Measurements from ENCODE around the gene PPM1A.

PPM1A gene

DNA sequence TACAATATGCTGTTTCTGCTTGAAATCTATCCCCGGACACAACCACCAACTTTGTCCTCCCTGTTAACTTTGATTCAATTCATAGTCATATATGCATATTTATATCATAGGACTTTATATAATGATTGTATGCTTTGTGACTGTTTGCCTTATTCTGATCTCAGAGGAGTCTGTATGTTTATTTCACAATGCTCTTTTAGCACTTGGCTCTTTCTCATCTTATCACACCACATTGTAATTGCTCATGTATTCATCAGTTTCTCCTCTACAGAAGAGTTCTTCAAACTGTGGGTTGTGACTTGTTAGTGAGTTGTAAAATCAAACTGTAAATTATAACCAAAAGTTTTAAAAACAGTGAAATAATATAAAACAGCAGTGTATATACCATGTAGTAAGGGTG is 21.7 kb upstream of the PPM1A start:
- DNase-seq (ENCODE audit: low spot score) = no peak

DNA sequence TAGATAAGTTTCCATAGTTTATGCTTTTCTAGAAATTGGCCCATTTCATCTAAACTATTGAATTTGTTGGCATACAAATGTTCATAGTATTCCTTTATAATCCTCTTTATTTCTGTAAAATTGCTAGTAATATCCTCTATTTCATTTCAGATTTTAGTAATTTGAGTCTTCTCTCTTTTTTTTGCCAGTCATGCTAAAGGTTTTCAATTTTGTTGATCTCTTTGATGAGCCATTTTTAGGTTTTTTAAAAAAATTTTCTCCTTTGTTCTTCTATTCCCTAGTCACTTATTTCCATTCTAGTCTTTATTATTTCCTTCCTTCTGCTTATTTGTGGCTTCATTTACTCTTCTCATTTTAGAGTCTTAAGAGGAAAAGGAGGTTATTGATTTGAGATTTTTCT is 19.4 kb upstream of the PPM1A start:
- no peak for DNase-seq (ENCODE audit: low spot score)

DNA sequence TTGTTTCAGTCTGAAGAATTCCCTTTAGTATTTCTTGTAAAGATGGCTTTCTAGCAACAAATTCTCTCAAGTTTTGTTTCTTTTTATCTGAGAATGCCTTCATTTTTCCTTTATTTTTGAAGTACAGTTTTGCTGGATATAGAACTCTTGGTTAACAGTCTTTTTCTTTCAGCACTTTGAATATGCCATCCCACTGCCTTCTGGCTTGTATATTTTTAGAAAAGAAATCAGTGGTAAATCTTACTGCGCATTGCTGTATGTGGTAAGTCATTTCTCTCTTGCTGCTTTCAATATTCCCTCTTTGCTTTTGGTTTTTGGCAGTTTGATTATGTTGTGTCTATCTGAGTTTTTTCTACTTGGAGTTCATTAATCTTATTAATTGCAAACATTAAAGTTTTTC is 16.8 kb upstream of the PPM1A start:
- no peak for DNase-seq (ENCODE audit: low spot score)

DNA sequence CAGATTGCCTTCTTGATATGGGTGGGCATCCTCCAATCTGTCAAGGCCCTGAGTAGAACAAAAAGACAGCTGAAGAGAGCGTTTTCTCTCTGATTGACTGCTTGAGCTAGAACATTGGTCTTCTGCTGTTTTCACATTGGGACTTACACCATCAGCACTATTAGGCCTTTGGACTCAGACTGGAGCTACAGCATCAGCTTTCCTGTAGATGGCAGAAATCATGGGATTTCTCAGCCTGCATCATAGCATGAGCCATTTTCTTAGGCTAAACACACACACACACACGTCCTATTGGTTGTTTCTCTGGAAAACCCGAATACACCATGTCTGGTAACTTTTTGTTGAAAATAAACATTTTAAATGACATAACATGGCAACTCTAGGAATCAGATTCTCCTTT is 15.8 kb upstream of the PPM1A start:
- no peak for DNase-seq (ENCODE audit: low spot score)

DNA sequence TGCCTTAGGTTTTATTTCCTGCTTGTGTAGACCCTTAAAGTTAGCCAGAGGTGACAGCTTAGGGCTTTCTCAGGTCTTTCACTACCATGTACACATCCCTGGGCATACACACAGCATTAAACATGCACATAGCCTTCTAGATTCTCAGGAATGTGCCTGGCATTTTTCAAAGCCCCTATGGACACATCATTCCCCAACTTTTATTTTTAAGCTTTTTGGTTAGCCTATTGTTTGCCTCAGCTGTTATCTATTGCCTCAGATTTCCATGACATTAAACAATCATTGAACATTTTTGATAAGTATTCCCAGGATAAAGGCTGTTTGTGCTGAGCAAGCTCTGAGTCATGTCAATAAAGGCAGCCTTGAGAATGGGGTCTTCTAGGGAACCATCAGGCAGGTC is 15.1 kb upstream of the PPM1A start:
- no peak for DNase-seq (ENCODE audit: low spot score)

DNA sequence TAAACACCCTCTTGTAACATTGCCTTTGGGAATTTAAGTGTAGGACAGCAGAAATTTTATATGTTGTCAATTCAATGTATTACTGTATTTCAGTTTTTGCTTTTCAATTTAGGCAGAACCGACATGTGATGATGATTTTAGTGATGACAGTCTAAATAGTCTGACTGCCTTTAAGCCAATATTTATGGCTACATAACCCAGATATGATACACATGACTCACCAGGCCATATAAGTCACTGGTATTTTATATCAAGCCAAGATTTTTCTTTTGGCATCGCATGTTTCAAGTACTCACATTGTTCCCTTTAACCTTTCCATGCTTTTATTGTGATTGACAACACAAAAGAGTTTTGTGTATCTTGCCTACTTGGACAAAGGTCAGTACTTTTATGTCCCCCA is 13.6 kb upstream of the PPM1A start:
- no peak for DNase-seq (ENCODE audit: low spot score)

DNA sequence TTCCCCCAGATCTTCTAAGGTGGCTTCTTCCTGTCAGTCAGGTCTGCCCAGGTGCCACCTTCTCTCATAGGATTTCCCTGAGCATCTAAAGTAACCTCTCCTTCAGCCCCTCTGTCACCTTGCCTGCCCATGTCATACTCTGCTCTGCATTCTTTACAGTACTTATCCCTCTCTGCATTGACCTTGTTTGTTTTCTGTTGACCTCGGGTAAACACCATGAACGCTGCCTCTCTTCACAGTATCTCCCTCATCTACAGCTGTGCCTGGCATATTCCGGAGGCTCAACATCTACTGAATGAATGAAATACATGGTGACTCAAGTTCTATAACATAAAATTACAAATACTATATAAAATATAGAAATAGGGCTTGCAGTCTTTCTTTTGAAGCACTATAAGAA is 10.1 kb upstream of the PPM1A start:
- no peak for DNase-seq (ENCODE audit: low spot score)

DNA sequence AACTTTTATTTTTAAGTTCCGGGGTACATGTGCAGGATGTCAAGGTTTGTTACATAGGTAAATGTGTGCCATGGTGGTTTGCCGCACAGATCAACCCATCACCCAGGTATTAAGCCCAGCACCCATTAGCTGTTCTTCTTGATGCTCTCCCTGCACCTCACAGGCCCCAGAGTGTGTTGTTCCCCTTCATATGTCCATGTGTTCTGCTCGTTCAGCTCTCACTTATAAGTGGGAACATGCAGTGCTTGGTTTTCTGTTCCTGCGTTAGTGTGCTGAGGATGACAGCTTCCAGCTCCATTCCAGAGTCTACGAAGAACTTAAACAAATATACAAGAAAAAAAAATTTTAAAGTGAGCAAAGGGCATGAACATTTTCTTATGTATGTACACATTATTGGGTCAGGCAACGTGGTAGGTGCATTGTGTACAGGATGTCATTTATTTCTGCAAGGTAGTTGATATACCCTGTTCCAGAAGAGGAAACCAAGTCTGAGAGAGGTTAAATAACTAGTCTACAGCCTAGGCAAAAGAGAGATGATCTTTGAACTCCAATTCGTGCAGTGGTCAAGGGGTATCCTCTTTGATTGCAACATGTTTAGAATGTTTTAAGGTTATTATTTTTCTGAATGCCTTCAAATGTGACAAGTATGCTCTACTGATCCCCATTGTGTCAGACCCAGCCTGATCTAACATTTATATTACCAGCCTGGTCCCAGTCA is 8.7 kb upstream of the PPM1A start:
- DNase-seq (ENCODE audit: low spot score) = no peak

DNA sequence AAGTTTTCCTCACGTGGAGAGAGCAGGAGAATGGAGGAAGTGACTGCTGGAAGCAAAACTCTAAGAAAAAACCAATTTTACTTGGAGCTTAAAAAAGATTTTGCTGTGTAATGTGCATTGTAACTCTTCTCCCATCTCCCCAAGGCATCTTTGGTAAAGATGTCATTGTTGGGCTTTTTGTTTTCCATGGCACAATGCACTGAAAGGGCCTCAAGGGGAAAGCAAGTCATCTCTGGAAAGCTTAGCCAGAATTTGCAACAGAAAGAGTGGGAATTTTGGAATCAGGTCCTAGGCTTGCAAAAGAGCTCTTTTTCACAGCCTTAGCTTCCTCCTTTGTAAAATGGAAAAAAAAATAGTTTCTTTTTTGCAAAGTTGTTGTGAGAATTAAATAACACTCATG is 7.9 kb upstream of the PPM1A start:
- no peak for DNase-seq (ENCODE audit: low spot score)

DNA sequence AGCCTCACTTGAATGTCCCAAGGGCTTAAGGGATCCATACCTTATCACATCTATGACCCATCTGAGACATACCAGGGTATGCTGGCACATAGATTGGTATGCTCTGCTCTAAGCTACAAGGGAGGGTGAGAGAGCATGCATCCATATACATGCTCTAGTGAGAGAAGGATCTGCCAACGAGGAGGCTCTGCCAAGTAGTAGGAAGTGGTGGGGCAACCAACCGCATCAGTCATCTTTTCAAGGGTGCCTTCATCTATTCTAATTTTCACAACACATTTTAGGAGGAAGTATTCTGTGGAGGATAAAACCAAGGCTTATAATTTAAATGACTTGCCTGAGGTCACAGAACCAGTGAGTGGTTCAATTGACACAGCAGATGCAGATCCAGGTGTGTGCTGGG is 6.6 kb upstream of the PPM1A start:
- DNase-seq (ENCODE audit: low spot score) = no peak

DNA sequence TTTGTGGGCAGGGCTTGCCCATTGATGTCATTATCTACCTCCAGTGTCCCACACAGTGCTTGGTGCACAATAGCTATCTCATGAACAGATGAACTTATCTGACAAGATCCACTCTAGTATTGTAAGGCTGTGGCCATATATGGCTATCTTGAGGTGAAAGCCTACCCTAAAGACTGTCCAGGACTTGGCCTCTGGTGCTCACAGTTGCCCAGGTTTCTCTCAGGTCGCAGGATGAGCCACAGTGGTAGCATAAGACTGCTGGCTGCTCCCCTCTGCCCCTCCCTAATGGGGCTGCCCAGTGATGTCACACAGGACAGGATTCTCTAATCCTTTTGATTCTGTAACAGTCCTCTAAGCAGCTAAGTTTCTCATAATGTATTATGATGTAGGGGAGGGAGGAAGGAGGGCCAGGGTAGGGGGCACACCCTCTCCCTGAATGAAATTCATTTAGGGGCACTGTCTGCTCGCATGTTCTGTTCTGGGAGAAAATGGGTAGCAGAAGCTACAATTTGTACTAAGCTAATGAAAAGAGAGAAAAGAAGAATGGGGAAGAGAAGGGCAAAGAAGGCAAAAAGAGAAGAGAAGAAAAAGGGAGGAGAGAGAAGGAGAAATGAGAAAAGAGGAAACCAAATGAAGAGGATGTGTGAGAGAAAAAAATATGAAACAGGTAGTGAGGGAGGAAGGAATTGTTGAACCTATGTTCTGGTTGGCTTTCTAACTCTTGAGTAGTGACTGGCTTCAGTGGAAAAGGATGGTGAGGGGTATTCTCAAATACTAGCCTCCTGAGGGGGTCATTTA is 3.4 kb upstream of the PPM1A start:
- DNase-seq (ENCODE audit: low spot score) = no peak

DNA sequence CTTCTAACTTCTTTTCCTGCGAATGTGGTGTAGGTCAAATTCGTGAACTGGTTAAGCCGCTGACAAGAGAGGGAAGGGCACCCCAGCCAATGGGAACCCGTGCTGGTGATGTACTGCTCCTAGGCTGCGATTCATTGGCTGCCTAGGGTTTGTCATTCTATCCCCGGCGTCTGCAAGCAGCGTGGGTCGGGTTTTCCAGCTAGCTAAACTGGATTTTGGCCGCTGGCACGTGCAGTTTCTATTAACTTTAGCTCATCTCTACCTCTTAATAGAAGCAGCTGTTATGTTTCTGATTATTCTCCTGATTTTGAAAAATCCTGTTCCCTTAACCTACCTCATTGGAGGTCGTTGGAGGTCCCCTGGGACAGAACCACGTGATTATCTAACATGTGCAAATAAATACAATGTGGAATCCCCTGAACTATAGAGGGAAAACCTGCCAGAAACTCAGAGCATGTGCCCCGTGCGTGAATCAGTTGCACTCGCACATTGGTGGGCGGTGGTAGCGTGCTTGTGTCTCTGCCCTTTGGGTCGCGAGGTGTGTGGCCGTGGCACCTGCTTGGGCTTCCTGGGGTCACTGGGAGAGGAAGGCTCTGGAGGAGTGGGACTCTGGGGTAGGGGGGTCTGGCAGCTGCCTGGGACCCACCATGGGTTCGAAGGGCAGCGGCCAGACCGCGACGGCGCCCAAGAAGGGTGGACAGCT is 876 bp upstream of the PPM1A start:
- peak; percentile 88 for DNase-seq (ENCODE audit: low spot score)

DNA sequence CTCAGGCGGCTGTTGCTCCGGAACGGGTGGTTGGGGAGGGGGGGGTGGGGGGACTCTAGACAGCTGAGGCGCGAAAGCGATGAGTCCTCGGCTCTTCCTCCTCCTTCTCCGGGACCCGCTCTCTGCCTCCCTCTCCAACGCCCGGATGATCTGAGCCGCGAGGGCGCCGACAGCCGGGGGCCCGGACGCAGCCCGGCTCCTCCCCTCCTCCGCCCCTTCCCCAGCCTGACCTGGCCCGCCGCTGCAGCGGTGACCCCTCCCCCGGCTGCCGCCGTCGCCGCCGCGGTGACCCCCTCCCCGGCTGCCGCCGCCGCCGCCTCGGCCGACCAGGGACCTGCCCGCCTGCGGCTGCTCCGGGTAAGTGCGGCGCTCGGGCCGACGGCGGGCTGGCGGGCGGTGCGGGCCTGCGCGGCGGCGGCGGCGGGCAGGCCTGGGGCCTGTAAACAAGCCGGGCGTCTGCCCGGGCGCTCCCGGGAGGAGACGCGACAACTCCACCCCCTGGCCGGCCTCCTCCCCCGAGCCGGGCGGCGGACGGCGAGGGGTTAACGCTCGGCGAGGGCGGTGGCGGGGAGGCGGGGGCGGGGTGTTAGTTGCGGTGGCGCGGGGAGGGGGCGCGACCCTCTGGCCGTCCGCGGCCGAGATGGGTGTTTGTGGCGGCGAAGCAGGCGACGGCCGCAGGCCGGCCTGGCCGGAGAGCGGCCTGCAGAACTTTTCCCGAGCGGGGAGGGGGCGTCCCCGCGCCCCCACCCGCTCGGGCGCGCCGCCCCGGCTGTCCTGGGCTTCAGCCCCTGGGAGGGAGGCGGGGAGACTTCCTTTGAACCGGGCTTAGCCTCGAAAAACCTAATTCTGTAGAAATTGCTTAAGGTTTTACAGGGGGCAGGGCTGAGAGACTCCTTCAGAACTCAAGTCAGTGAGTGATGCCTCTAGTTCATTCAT is 568 bp downstream of the PPM1A start:
- DNase-seq (ENCODE audit: low spot score) = peak; percentile 83

DNA sequence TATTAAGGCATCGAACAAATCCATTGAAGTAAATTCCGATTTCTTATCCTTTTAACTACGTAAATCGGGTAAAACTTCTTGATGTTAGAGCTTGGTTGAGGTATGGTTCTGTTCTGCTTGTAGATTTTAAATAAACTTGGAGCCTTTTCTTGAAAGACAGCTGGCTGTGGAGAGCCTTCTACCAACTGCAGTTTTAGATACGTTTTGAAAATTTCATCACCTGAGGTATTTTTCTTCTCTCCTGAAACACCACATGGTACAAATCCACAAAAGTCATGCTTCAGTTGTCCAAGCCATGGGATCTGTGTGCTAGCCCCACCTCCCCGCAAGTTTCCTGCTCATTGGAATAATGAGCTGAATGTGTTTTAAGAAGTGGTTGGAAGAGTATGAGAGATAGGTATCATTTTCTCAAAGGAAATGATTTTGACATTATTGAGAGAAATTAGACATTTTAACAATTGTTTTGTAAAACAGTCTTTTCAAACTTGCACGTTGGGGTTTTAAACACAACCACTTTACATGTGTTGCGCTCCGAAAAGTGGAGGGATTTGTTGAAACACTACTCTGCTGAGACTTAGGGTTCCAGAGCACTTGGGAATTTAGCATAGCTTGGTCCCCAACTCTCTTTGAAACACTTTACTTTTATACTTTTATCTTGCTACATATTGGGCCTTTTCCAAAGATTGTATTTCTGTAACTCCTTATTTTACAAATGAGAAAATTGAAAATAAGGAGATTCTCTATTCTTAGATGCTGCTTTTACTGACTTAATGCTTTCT is 1.4 kb downstream of the PPM1A start:
- DNase-seq (ENCODE audit: low spot score) = no peak

DNA sequence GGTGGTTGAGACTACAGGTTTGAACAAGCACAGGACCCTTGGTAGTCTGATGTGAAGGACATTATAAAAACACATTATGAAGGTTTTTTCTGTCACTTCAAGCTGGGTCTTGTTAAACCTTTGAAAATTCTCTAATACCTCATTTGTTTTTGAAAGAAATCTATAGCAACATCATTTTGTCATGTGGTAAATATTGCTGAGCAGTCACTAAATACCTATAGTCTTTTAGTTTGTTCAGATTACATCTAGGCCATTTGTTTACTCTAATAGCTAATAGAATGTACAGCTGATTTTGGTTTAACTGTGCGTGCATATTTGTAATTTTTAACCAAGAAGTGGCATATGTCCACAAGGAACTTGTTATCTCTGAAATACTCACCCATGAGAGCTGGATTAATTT is 2.9 kb downstream of the PPM1A start:
- DNase-seq (ENCODE audit: low spot score) = no peak

DNA sequence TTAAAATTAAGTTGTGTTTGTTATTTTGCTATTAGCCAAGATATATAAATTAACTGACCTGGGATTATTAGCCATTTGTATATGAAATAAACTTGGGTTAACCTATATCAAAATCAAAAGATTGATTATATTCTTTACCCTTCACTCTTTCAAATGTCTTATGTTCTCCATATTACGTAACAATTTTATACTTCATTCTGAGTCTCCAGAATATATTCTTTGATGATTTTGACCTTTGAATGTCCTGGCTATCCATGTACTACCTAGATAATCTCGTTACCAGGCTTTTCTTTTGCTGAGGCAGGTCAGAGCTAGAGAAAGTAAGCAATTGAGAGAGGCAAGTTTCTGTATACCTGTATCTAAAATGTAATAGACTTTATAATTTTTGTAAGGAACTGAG is 3.6 kb downstream of the PPM1A start:
- no peak for DNase-seq (ENCODE audit: low spot score)

DNA sequence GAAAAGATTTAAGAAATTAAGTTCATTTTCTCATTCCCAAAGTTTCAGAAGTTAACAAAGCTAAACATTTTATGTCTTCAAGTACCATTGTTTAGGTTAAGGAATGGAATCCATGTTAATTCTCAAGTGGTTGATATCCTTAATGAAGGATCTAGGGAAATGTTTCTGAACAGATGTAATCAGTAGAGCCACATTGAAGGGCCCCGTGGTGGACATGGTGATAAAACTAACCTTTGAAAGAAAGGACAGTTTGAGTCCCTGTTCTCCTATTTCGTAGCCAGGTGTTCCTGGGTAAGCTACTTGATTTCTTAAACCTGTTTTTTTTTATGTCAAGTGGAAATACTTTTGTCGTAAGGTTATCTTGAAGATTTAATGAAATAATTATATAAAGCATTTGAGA is 4.6 kb downstream of the PPM1A start:
- DNase-seq (ENCODE audit: low spot score) = no peak

DNA sequence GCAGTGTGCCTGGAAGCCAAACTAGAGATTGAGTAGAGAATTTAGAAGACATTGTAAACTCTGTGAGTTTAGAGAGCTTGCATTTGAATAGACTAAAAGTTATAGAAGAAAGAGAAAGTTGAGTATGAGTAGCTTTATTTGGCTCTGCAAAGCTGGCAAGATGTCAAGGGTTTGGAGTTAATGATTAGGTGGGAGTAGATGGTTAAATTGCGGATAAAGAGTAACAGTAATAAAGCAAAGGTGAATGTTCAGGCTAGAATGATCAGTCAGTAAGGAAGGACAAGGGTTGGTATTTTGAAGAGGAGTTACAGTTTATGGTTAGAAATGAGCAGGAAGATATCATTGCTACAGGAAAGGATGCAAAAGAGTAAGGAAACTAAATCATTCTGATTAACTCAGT is 5.2 kb downstream of the PPM1A start:
- DNase-seq (ENCODE audit: low spot score) = no peak

DNA sequence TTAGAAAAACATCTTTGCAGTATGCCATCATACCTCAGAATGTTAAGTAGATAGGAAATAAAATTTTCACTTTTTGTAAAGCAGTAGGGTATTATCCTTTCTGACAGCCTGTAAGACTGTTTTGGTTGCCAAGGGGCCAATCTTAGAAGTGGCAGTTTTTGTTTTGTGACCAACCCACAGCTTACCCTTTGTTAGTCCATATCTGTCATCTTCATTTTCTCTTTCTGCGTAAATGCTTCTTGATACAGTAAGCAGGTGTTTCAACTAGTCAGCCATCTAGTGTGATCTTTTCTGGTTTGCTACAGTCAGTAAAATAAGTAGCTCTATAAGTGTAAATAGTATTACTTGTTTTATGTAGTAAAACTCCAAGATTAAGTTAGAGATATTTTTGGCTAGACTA is 8.8 kb downstream of the PPM1A start:
- no peak for DNase-seq (ENCODE audit: low spot score)

DNA sequence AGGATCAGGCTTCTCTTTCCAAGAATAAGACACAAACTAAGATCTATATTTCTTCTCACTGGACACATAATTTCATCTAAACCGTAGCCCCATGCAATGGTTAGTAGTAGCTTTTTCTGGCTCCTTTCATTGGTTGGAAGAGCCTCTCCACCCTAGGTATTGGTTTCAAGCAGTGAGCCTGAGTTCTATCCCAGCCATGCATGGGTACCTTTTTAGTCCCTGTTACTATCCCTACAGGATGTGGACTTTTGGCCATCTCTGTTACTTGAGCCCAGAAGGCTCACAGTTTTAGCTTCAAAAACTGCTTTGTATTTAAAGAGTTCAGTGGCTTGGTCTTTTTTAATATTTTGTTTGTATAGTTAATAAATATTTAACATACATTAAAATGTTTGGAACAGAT is 16.1 kb downstream of the PPM1A start:
- DNase-seq (ENCODE audit: low spot score) = no peak

Data from germinal center (tissue), 1 donor.